Nephron progenitor cell (in vitro differentiated cells): ENCODE data around the gene GPR61.

ENCODE experiments used
- DNase-seq: peaks from one replicate; pipeline ENCODE4 v3.0.0; 2021
- H3K27ac Mint-ChIP-seq: 2 replicates; pipeline ENCODE4 v1.8.0; 2021; ENCODE audit warnings: mild to moderate bottlenecking, moderate library complexity, mixed read lengths
- H3K27me3 Mint-ChIP-seq: 2 replicates; pipeline ENCODE4 v1.8.0; 2021; ENCODE audit warnings: mild to moderate bottlenecking, low read depth, mixed read lengths; ENCODE audit not compliant: poor library complexity
- H3K36me3 Mint-ChIP-seq: 2 replicates; pipeline ENCODE4 v1.8.0; 2021; ENCODE audit warnings: low read depth, mixed read lengths
- H3K4me1 Mint-ChIP-seq: 2 replicates; pipeline ENCODE4 v1.8.0; 2021; ENCODE audit warnings: mixed read lengths
- H3K4me3 Mint-ChIP-seq: 2 replicates; pipeline ENCODE4 v1.8.0; 2021; ENCODE audit warnings: mild to moderate bottlenecking, moderate library complexity, mixed read lengths
- H3K9me3 Mint-ChIP-seq: 2 replicates; pipeline ENCODE4 v1.8.0; 2021; ENCODE audit warnings: mild to moderate bottlenecking, moderate library complexity, mixed read lengths
- CTCF ChIP-seq: fragments of 200-600 bp; sonication (generic); IDR thresholded peaks from 2 replicates; pipeline ENCODE4 v1.5.0; 2021; ENCODE audit warnings: antibody characterized with exemption

The GPR61 gene

GRCh38 chr1:109586055-109586454 lies 46.4 kb downstream of the GPR61 start:
- peaks cover 72% of the 10 kb centered on the region for H3K36me3 Mint-ChIP-seq
- peaks cover 2% of the 10 kb centered on the region for H3K27me3 Mint-ChIP-seq
- no peak overlapping the region for H3K4me3 Mint-ChIP-seq
- TF ChIP-seq CTCF: no peak
- H3K4me1 Mint-ChIP-seq: no peaks in the 10 kb centered on the region
- no peak overlapping the region for H3K27ac Mint-ChIP-seq
- DNase-seq: no peak
- H3K9me3 Mint-ChIP-seq: no peaks in the 10 kb centered on the region

- no peak for TF ChIP-seq CTCF
- Mint-ChIP-seq H3K27ac (peak overlapping the region; percentile 2), H3K9me3 (no peaks in the 10 kb centered on the region), H3K4me1 (no peaks in the 10 kb centered on the region), H3K4me3 (no peak overlapping the region), H3K27me3 (peaks cover 2% of the 10 kb centered on the region), H3K36me3 (peaks cover 70% of the 10 kb centered on the region)
- no peak for DNase-seq
Measured at GRCh38 chr1:109589177-109589576, 49.5 kb downstream of the GPR61 start.

- no peak for TF ChIP-seq CTCF
- H3K4me1 Mint-ChIP-seq: no peaks in the 10 kb centered on the region
- DNase-seq: no peak
- peaks cover 2% of the 10 kb centered on the region for H3K27me3 Mint-ChIP-seq
- H3K9me3 Mint-ChIP-seq: no peaks in the 10 kb centered on the region
- no peak overlapping the region for H3K27ac Mint-ChIP-seq
- no peak overlapping the region for H3K4me3 Mint-ChIP-seq
- peaks cover 69% of the 10 kb centered on the region for H3K36me3 Mint-ChIP-seq
Measured at GRCh38 chr1:109589679-109590078, 50.0 kb downstream of the GPR61 start.

GRCh38 chr1:109592916-109593315 lies 53.2 kb downstream of the GPR61 start:
- Mint-ChIP-seq H3K4me3 (no peak overlapping the region), H3K27me3 (peaks cover 2% of the 10 kb centered on the region), H3K4me1 (no peaks in the 10 kb centered on the region), H3K36me3 (peaks cover 59% of the 10 kb centered on the region), H3K9me3 (no peaks in the 10 kb centered on the region), H3K27ac (no peak overlapping the region)
- no peak for DNase-seq
- no peak for TF ChIP-seq CTCF

GRCh38 chr1:109595531-109595930 lies 55.9 kb downstream of the GPR61 start:
- Mint-ChIP-seq H3K4me1 (no peaks in the 10 kb centered on the region), H3K36me3 (peaks cover 60% of the 10 kb centered on the region), H3K4me3 (no peak overlapping the region), H3K27ac (no peak overlapping the region), H3K27me3 (no peaks in the 10 kb centered on the region), H3K9me3 (no peaks in the 10 kb centered on the region)
- TF ChIP-seq CTCF: no peak
- DNase-seq: no peak
